ENCODE results near the gene AQP3. TPM values are rescaled to one million over a fixed set of nuclear protein-coding genes. Genes with fewer than 3 reads are reported as not detected.

AQP3 gene
- total RNA-seq, 3 donors from 2014 or later = 2.6 to 8.3 (median 3.9) TPM

- Histone ChIP-seq H3K4me1 (ENCODE audit: low read depth) (peaks cover 8% of the 10 kb centered on the region), H3K36me3 (ENCODE audit: low read depth) (no peaks in the 10 kb centered on the region), H3K9me3 (no peaks in the 10 kb centered on the region)
Measured at GRCh38 chr9:33442125-33442524, 5.3 kb downstream of the AQP3 start.

GRCh38 chr9:33440609-33441008, 6.8 kb downstream of the AQP3 start:
- Histone ChIP-seq H3K36me3 (ENCODE audit: low read depth) (no peaks in the 10 kb centered on the region), H3K4me1 (ENCODE audit: low read depth) (no peaks in the 10 kb centered on the region), H3K9me3 (no peaks in the 10 kb centered on the region), H3K4me3 (no peak overlapping the region)
- no peak for TF ChIP-seq CTCF (IDR thresholded peaks at IDR 0.05)
- ATAC-seq (no peak), DNase-seq (no peak)
- intact Hi-C loops (cut with DNase I, micrococcal nuclease) = no loop called here

More at GRCh38 chr9:33442125-33442524, 5.3 kb downstream of the AQP3 start:
- DNase-seq (no peak), ATAC-seq (no peak)
- intact Hi-C loops (cut with DNase I, micrococcal nuclease) = no loop called here
- TF ChIP-seq CTCF (IDR thresholded peaks at IDR 0.05) = no peak
- H3K4me3 ChIP-seq = no peak overlapping the region

- no peak for ATAC-seq
Measured at GRCh38 chr9:33440204-33440603, 7.2 kb downstream of the AQP3 start.

GRCh38 chr9:33439731-33440130, 7.7 kb downstream of the AQP3 start:
- peak; percentile 19 for ATAC-seq
- Histone ChIP-seq H3K9me3 (no peaks in the 10 kb centered on the region), H3K4me3 (no peak overlapping the region), H3K36me3 (ENCODE audit: low read depth) (no peaks in the 10 kb centered on the region), H3K4me1 (ENCODE audit: low read depth) (no peaks in the 10 kb centered on the region)
- TF ChIP-seq CTCF (IDR thresholded peaks at IDR 0.05) = no peak
- intact Hi-C loops (cut with DNase I, micrococcal nuclease) = no loop called here
- DNase-seq = no peak

More at GRCh38 chr9:33440204-33440603, 7.2 kb downstream of the AQP3 start:
- Histone ChIP-seq H3K36me3 (ENCODE audit: low read depth) (no peaks in the 10 kb centered on the region), H3K4me3 (no peak overlapping the region), H3K9me3 (no peaks in the 10 kb centered on the region), H3K4me1 (ENCODE audit: low read depth) (no peaks in the 10 kb centered on the region)
- intact Hi-C loops (cut with DNase I, micrococcal nuclease) = no loop called here
- DNase-seq = no peak
- no peak for TF ChIP-seq CTCF (IDR thresholded peaks at IDR 0.05)

GRCh38 chr9:33438926-33439680, 8.3 kb downstream of the AQP3 start:
- DNase-seq = no peak
- no peak overlapping the region for H3K4me3 ChIP-seq

More at GRCh38 chr9:33438926-33439680, 8.3 kb downstream of the AQP3 start:
- intact Hi-C loops (cut with DNase I, micrococcal nuclease) = no loop called here
- ATAC-seq = no peak
- H3K9me3 ChIP-seq = no peaks in the 10 kb centered on the region
- no peaks in the 10 kb centered on the region for H3K36me3 ChIP-seq (ENCODE audit: low read depth)
- no peaks in the 10 kb centered on the region for H3K4me1 ChIP-seq (ENCODE audit: low read depth)
- TF ChIP-seq CTCF (IDR thresholded peaks at IDR 0.05) = no peak

Data from mucosa of descending colon (tissue), 3 donors.